ENCODE results near the gene P2RY8.

- TF ChIP-seq CTCF (IDR thresholded peaks at IDR 0.05) (no peak), POLR2A (IDR thresholded peaks at IDR 0.05) (no peak), POLR2AphosphoS5 (IDR thresholded peaks at IDR 0.05) (no peak)
These were observed 18.5 kb downstream of the P2RY8 start for GRCh38 chrX:1518512-1518911.
